Right kidney (tissue), 9 donors: ENCODE results near the gene OR10R2.
"Not testable (repeated sequence)": the region's sequence is repeated elsewhere in the genome, so short reads cannot be mapped to it uniquely, and the experiment has no call there.

Experiments
- DNase-seq: peaks from one replicate; pipeline ENCODE4 v3.0.0-alpha.2; 2016
- long read RNA-seq, 8 donors: transcript quantifications; one replicate each; lab custom pipeline, GENCODE V29; 2026

The OR10R2 gene
- long read RNA-seq, donor 1 = 0 reads
- long read RNA-seq, donor 2 = 0 reads
- long read RNA-seq, donor 3 = 0 reads
- long read RNA-seq, donor 4, partial matches to known transcripts = 0 of 1 reads
- long read RNA-seq, donor 4, other reads (novel, unspliced or antisense) = 0 of 1 reads
- long read RNA-seq, donor 5 = 0 reads
- long read RNA-seq, donor 6 = 0 reads
- long read RNA-seq, donor 7, partial matches to known transcripts = 0 of 1 reads
- long read RNA-seq, donor 7, other reads (novel, unspliced or antisense) = 0 of 1 reads
- long read RNA-seq, donor 8 = 0 reads

- DNase-seq = no peak
These were observed at the start of gene OR10R2 for GRCh38 chr1:158471920-158472319. Gene OR10R2 (plus strand): TSS chr1:158472220. CDS start chr1:158472326, 106 bp downstream.

GRCh38 chr1:158425027-158425426 is 47.0 kb upstream of the OR10R2 start:
- no peak for DNase-seq

DNA sequence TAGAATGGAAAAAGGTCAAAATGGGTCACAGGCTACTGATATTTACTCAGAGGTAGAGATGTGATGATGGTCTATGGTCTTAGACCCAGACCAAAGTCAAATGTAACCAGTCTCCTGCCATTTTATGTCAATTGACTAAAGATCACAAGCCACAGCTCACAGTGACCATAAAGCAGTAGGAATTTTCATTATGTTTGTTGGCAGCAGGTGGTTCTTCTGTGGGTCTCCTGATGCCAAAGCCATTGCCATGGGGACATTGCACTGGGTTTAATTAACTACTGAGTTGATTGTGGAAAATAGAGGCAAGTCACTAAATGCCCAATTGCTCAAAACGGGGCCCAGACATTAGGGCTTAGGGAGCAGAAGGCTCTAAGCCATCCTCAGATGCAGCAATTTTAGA is 45.9 kb upstream of the OR10R2 start, which contains the start of gene OR10K2:
TSS of gene OR10K2 (minus strand) at position 101 of the 400 bp plus-strand sequence. CDS start 5,371 bp downstream, outside the sequence.
- DNase-seq = no peak

DNA sequence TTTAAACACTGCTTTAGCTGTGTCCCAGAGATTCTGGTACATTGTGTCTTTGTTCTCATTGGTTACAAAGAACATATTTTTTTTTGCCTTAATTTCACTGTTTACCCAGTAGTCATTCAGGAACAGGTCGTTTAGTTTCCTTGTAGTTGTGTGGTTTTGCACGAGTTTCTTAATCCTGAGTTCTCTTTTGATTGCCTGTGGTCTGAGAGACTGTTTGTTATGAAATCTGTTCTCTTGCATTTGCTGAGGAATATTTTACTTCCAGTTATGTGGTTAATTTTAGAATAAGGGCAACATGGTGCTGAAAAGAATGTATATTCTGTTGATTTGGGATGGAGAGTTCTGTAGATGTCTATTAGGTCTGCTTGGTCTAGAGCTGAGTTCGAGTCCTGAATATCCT is 41.9 kb upstream of the OR10R2 start:
- DNase-seq = not testable (repeated sequence)

DNA sequence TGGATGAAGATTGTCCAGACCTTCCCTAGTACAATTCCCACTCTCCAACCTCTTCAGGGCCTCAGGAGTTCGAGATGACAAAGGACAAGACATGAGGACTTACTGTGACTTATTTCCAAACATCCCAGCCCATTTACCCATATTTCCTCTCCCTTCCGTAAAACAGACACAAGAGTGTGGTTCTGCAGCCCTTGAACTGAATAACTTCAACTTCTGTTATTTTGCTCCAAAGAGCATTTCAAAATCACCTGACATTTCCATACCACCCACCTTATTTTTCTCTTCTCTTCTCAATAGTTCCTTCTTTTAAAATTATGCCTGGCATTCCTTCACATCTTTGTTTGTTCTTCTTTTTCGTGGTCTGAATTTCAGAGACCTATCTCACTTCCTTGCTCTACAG is 37.3 kb upstream of the OR10R2 start:
- DNase-seq = no peak

DNA sequence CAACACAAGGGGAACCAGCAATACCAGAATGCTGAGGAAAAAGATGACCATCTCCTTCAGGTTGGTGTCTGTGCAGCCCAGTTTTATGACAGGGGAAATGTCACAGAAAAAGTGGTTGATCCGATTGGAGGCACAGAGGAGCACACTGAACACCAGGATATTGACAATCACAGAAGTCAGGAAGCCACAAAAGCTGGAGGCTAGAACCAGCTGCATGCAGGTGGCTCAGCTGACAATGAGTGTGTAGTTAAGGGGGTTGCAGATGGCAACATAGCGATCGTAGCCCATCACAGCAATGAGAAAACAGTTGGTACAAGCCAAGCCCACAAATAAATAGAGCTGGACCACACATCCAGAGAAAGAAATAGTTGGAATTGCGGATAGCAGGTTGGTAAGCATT is 26.6 kb upstream of the OR10R2 start:
- DNase-seq = no peak

GRCh38 chr1:158454537-158454936 is 17.5 kb upstream of the OR10R2 start:
- no peak for DNase-seq

DNA sequence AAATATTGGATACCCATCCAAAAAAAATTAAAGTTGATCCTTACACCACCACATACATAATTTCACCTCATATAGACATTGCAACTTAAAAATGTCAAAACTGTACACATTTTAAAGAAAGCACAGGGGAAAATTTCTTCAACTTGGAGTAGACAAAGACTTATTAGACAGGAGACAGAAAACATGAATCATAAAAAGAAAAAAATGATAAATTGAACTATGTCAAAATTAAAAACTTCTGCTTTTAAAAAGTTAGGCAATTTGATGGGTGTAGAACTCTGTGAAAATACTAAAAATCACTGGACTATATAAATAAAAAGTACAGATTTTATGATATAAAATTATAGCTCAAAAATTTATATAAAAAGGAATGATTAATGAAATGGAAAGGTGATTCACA is 14.8 kb upstream of the OR10R2 start:
- DNase-seq = no peak

DNA sequence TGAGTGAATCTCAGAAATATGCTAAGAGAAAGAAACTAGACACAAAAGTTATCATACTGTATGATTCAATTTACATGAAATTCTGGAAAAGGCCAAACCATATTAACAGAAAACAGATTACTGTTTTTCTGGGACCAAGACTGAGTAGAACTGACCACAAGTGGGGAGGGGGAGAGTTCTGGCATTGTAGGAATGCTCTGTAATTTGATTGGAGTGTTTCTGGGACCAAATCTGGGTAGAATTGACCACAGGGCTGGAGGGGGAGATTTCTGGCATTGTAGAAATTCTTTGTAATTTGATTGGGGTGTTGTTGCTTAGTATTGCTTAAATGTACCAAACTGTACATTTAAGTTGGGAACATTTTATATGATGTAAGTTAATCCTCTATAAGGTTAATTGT is 13.8 kb upstream of the OR10R2 start:
- DNase-seq = no peak

- no peak for DNase-seq
These were observed 10.5 kb upstream of the OR10R2 start, which contains the start of gene OR10K1 for GRCh38 chr1:158461534-158461933. Gene OR10K1 (plus strand): TSS chr1:158461834. CDS start chr1:158465562, 3,728 bp downstream.

DNA sequence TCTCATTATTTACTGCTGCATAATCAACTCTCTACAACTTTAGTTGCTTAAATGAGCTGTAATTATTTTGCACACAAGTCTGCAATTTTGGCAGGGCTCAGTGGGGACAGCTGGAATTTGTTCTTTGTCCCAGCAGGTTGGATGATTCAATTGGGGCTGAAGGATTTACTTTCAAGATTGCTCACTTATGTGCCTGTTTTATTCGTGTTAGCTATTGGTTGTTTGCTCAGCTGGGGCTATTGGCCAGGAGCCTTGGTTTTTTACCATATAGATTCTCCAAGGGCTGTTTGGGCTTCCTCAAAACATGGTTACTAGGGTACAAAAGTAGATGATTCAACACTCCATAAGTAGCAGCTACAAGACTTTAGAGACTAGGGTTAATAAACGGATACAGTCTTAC is 13.4 kb downstream of the OR10R2 start:
- no peak for DNase-seq

- no peak for DNase-seq
These were observed 19.3 kb downstream of the OR10R2 start for GRCh38 chr1:158491316-158491715.

GRCh38 chr1:158493054-158493453 is 21.0 kb downstream of the OR10R2 start:
- no peak for DNase-seq

DNA sequence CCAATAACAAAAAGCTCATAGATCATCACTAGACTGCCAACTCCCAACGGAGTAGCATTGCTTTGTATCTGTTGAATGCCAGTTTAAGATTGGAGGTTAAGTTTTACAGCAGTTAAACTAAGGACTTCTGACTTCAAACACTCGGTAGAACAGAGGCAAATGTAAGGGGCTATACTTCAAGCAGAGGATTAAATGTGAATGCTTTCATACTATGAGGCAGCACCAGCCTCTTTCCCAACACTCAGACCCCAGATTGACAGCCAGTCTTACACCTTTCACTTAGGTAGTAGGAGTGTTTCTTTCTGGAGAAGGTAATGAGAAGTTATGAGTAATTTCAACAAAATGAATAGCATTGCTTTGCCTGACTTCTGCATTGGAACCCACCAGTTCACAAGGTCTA is 22.8 kb downstream of the OR10R2 start:
- DNase-seq = no peak

DNA sequence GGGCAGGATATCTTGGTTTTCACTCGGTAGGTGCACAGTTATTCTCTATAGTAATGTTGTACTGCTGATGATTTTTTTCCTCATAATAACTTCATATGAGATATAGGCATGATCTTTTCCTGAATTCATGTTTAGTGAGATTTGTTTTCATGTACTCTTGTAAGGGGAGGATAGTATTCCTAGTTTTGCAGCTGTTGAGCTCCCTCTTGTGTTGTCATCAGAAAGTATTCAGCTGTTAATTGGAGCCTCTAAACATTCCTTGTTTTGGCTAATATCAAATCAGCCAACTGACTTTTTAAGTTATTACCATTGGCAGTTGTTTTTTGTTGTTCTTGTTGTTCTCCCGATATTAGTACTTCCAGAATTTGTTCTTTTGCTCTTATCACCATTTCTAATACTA is 24.4 kb downstream of the OR10R2 start:
- peak; percentile 3 for DNase-seq

DNA sequence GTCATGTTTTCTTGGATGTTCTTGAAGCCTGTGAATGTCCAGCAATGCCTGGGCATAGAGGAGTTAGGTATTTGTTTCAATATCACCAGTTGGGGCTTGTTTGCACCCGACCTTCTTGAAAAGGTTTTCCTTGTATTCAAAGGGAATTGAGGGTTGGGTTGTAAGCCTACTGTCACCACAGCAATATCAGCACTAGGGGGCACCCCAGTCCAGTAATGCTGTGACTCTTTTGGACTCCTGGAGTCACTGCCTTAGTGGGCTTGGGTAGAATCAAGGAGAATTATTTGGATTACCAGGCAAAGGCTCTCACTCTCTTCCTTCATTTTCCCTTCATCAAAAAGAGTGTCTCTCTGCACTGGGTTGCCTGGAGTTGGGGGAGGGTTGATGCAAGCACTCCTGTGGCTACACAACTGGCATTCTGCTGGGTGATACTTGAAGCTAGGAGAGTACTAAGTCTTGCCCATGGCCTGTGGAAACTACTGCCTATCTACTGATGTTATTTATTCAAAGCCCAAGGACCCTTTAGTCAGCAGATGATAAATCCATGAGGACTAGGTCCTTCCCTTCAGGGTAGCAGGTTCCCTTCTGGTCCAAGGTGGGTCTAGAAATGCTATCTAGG is 34.5 kb downstream of the OR10R2 start:
- DNase-seq = no peak

GRCh38 chr1:158507511-158507910 is 35.5 kb downstream of the OR10R2 start:
- DNase-seq = no peak

DNA sequence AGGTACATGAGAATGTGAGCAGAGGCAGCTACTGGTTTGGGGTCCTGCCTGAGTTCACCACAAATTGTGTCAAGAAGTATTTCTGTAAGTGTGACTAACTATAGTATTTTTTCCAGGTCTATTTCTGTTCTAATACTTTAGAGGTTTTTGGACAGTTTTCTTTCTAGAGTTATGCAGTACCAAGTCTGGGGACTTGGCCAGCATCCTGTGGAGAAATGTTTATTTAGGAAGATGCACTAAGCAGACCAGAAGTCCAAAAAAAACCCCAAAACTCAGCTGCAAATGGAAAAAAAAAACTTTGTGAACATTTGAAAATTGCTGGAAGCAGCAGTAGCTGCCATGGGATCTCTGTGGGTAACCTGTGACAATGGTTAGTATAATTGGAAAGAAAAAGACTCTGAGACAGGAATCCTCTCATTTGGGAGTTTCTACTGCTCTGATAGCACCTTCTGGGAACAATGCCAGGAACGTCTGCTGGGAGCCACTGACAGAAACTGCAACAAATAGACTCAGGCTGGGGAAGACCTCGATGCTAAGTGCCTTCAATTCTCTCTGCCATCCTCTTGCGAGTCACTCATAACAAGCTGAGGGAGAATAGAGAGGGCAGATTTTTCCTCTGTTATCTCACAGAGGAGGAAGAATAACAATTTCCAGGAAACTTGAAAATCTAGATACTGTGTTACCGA is 37.6 kb downstream of the OR10R2 start:
- DNase-seq = no peak

- no peak for DNase-seq
These were observed 44.9 kb downstream of the OR10R2 start for GRCh38 chr1:158516966-158517365.

GRCh38 chr1:158520021-158520420 is 48.0 kb downstream of the OR10R2 start:
- no peak for DNase-seq

- no peak for DNase-seq
These were observed 49.1 kb downstream of the OR10R2 start for GRCh38 chr1:158520955-158521665.

DNA sequence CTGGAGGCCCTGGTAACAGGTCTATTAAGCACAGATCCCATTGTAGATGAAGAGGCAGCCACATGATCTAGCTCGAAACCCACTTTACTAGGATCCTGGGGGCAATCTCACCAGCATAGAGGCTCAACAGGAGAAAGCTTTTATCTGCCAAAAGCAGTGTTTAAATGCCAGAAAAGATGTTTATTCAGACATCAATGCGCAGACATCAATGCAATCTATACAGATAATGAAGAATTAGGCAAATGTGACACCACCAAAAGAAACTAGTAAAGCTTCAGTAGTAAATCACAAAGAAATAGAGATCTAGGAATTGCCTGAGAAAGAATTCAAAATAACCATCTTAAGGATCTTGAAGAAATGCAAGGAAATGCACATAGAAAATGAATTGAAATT is 49.6 kb downstream of the OR10R2 start:
- DNase-seq = no peak
